HepG2 (cell line): ENCODE data around the gene RIPOR3. TPM values are rescaled to one million over a fixed set of nuclear protein-coding genes. Genes with fewer than 3 reads are reported as not detected.

Experiments
- ARHGAP35 ChIP-seq: sonication (generic); formaldehyde crosslinking; IDR thresholded peaks from 2 replicates; pipeline ENCODE4 v1.9.0; 2022; ENCODE audit warnings: mild to moderate bottlenecking, inconsistent platforms, moderate library complexity, missing genetic modification reagents, borderline replicate concordance
- CCAR2 ChIP-seq: fragments of 200-400 bp; formaldehyde crosslinking; optimal IDR thresholded peaks from 2 replicates; pipeline ENCODE3; 2018; ENCODE audit warnings: low read depth, mild to moderate bottlenecking, low read length, moderate library complexity
- CEBPB ChIP-seq: IDR thresholded peaks from 2 replicates; pipeline ENCODE4 v1.6.1; 2011; ENCODE audit warnings: low read depth, low read length, improper control_type of control experiment, borderline replicate concordance
- DR1 ChIP-seq: sonication (generic); formaldehyde crosslinking; IDR thresholded peaks from 2 replicates; pipeline ENCODE4 v1.8.0; 2021; ENCODE audit warnings: mild to moderate bottlenecking, missing genetic modification reagents, inconsistent platforms
- ELF4 ChIP-seq: sonication (generic); formaldehyde crosslinking; IDR thresholded peaks from 2 replicates; pipeline ENCODE4 v1.5.0; 2020; ENCODE audit warnings: missing genetic modification reagents, mild to moderate bottlenecking, moderate library complexity, borderline replicate concordance
- ERF ChIP-seq: IDR thresholded peaks from 2 replicates; pipeline ENCODE4 v1.6.1; 2018; ENCODE audit warnings: missing biosample characterization, missing genetic modification reagents
- KAT7 ChIP-seq: IDR thresholded peaks from 2 replicates; pipeline ENCODE4 v1.6.1; 2018; ENCODE audit warnings: borderline replicate concordance, missing compliant biosample characterization
- KDM2A ChIP-seq: sonication (generic); formaldehyde crosslinking; IDR thresholded peaks from 2 replicates; pipeline ENCODE4 v1.4.0; 2020; ENCODE audit warnings: low read depth, missing genetic modification reagents, borderline replicate concordance
- KDM5B ChIP-seq: sonication (generic); formaldehyde crosslinking; IDR thresholded peaks from 2 replicates; pipeline ENCODE4 v1.4.0; 2020; ENCODE audit warnings: missing genetic modification reagents, mild to moderate bottlenecking, borderline replicate concordance
- MTA3 ChIP-seq: sonication (generic); formaldehyde crosslinking; IDR thresholded peaks from 2 replicates; pipeline ENCODE4 v1.4.0; 2020; ENCODE audit warnings: missing genetic modification reagents
- NFATC3 ChIP-seq: sonication (generic); formaldehyde crosslinking; IDR thresholded peaks from 2 replicates; pipeline ENCODE4 v1.5.1; 2020; ENCODE audit warnings: mild to moderate bottlenecking, missing genetic modification reagents
- NR2F1 ChIP-seq, 2 experiments: fragments of 450-650 bp in 1 of 2; formaldehyde crosslinking in 1 of 2; IDR thresholded peaks; 2 replicates each; pipeline versions ENCODE4 v1.5.0 to v1.6.1; 2016 to 2020; ENCODE audit warnings: mild to moderate bottlenecking in 1 of 2, missing compliant biosample characterization in 1 of 2, missing genetic modification reagents in 1 of 2, moderate library complexity in 1 of 2
- NR2F6 ChIP-seq, 2 experiments: IDR thresholded peaks; 2 replicates each; pipeline ENCODE4 v1.6.1; 2016; ENCODE audit warnings: antibody characterized with exemption in 1 of 2, mild to moderate bottlenecking in 1 of 2
- PHB2 ChIP-seq: fragments of 450-650 bp; IDR thresholded peaks from 2 replicates; pipeline ENCODE4 v1.6.1; 2018; ENCODE audit not compliant: partially characterized antibody
- RAD21 ChIP-seq: fragments of 450-650 bp; formaldehyde crosslinking; IDR thresholded peaks from 2 replicates; pipeline ENCODE4 v1.5.0; 2020; ENCODE audit warnings: mild to moderate bottlenecking
- RFX3 ChIP-seq: IDR thresholded peaks from 2 replicates; pipeline ENCODE4 v1.6.1; 2016; ENCODE audit warnings: missing biosample characterization, missing genetic modification reagents
- SOX13 ChIP-seq, 3 experiments: fragments of 450-650 bp in 1 of 3; sonication (generic) in 1 of 3; formaldehyde crosslinking in 1 of 3; IDR thresholded peaks in 2 of 3; conservative IDR thresholded peaks in 1 of 3; 2 replicates each; pipeline versions ENCODE4 v1.5.0 to v1.6.1; 2016 to 2020; ENCODE audit warnings: antibody characterized with exemption in 1 of 3, mild to moderate bottlenecking in 1 of 3, missing compliant biosample characterization in 1 of 3, missing genetic modification reagents in 1 of 3, moderate library complexity in 1 of 3
- ZBTB26 ChIP-seq: IDR thresholded peaks from 2 replicates; pipeline ENCODE4 v1.6.1; 2016; ENCODE audit warnings: missing compliant biosample characterization, missing genetic modification reagents, borderline replicate concordance
- ZBTB7B ChIP-seq: sonication (generic); formaldehyde crosslinking; IDR thresholded peaks from 2 replicates; pipeline ENCODE4 v1.4.0; 2020; ENCODE audit warnings: missing genetic modification reagents
- ZNF160 ChIP-seq: sonication (generic); formaldehyde crosslinking; IDR thresholded peaks from 2 replicates; pipeline ENCODE4 v1.8.0; 2022; ENCODE audit warnings: mild to moderate bottlenecking, inconsistent platforms, missing genetic modification reagents
- ZNF607 ChIP-seq: sonication (generic); formaldehyde crosslinking; IDR thresholded peaks from 2 replicates; pipeline ENCODE4 v1.5.1; 2020; ENCODE audit warnings: missing genetic modification reagents, mild to moderate bottlenecking, borderline replicate concordance
- ZNF775 ChIP-seq: sonication (generic); formaldehyde crosslinking; IDR thresholded peaks from 2 replicates; pipeline ENCODE4 v1.4.0; 2020; ENCODE audit warnings: missing genetic modification reagents, mild to moderate bottlenecking, moderate library complexity, borderline replicate concordance
- ZNF788 ChIP-seq: sonication (generic); formaldehyde crosslinking; IDR thresholded peaks from 2 replicates; pipeline ENCODE4 v1.5.0; 2020; ENCODE audit warnings: mild to moderate bottlenecking, missing genetic modification reagents, borderline replicate concordance
- polyA plus RNA-seq, 8 experiments: library from polyadenylated mRNA; depleted of rRNA in 3 of 8; stranded (reverse) in 7 of 8; unstranded in 1 of 8; fragments of >200 nt; fragmentation: Illumina TruSeq in 4 of 8; extraction: Trizol in 4 of 8; gene quantifications; 2 replicates each; pipeline versions ENCODE4 v1.2.1 to v1.2.3, GENCODE V29; 2011 to 2016; ENCODE audit warnings: low read depth in 4 of 8, missing spikeins in 1 of 8, mixed read lengths in 1 of 8; ENCODE audit not compliant: insufficient read depth in 1 of 8
- total RNA-seq, 5 experiments: library from RNA; depleted of rRNA; stranded (reverse); fragments of >200 nt; fragmentation: Illumina TruSeq; extraction: Trizol; gene quantifications; 2 replicates each; pipeline ENCODE4 v1.2.3, GENCODE V29; 2016; ENCODE audit warnings: low read depth in 1 of 5
- TF ChIP-seq, protein P1 (sequence below): IDR thresholded peaks from 2 replicates; pipeline ENCODE4 v1.4.0; 2020; ENCODE audit warnings: mild to moderate bottlenecking, missing genetic modification reagents

RIPOR3 gene
- total and polyA plus RNA-seq, 2 of the 13 experiments (the other 11 are each of a cell fraction or from before 2014, with no cell fraction given) = 0.18 TPM; not detected in 1

GRCh38 chr20:50645253-50646068, 45.9 kb downstream of the RIPOR3 start (continued):
- TF ChIP-seq, protein P1, sequence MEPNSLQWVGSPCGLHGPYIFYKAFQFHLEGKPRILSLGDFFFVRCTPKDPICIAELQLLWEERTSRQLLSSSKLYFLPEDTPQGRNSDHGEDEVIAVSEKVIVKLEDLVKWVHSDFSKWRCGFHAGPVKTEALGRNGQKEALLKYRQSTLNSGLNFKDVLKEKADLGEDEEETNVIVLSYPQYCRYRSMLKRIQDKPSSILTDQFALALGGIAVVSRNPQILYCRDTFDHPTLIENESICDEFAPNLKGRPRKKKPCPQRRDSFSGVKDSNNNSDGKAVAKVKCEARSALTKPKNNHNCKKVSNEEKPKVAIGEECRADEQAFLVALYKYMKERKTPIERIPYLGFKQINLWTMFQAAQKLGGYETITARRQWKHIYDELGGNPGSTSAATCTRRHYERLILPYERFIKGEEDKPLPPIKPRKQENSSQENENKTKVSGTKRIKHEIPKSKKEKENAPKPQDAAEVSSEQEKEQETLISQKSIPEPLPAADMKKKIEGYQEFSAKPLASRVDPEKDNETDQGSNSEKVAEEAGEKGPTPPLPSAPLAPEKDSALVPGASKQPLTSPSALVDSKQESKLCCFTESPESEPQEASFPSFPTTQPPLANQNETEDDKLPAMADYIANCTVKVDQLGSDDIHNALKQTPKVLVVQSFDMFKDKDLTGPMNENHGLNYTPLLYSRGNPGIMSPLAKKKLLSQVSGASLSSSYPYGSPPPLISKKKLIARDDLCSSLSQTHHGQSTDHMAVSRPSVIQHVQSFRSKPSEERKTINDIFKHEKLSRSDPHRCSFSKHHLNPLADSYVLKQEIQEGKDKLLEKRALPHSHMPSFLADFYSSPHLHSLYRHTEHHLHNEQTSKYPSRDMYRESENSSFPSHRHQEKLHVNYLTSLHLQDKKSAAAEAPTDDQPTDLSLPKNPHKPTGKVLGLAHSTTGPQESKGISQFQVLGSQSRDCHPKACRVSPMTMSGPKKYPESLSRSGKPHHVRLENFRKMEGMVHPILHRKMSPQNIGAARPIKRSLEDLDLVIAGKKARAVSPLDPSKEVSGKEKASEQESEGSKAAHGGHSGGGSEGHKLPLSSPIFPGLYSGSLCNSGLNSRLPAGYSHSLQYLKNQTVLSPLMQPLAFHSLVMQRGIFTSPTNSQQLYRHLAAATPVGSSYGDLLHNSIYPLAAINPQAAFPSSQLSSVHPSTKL = peak; percentile 100
- TF ChIP-seq ELF4 = no peak; the same call in 1 of the 2 replicates
- TF ChIP-seq KDM2A (CRISPR knock-in tag) = peak; percentile 94
- no peak; the same call in none of the 2 replicates for TF ChIP-seq RFX3
- peak; percentile 87 for TF ChIP-seq ZNF160 (CRISPR knock-in tag)
- TF ChIP-seq ZNF607 = peak; percentile 97
- peak; percentile 91 for TF ChIP-seq KDM5B (CRISPR knock-in tag)
- TF ChIP-seq ZBTB26 (CRISPR knock-in tag) = peak; percentile 97
- TF ChIP-seq ZNF788 (CRISPR knock-in tag) = peak; percentile 94; the same call in 1 of the 2 replicates
- peak; percentile 85; the same call in 1 of the 2 replicates for TF ChIP-seq ARHGAP35 (CRISPR knock-in tag)
- no peak; the same call in 1 of the 2 replicates for TF ChIP-seq ZNF775 (CRISPR knock-in tag)
- peak; percentile 62; the same call in 1 of the 2 replicates for TF ChIP-seq DR1 (CRISPR knock-in tag)
- no peak for TF ChIP-seq MTA3
- TF ChIP-seq ERF (CRISPR knock-in tag) = peak; percentile 99
- no peak for TF ChIP-seq PHB2
- TF ChIP-seq KAT7 (CRISPR knock-in tag) = peak; percentile 92
- TF ChIP-seq NR2F1 (CRISPR knock-in tag; IDR thresholded peaks at IDR 0.05) = peak; percentile 55 to 79; a peak in 2 of 4 replicates
- TF ChIP-seq CCAR2 = no peak
- TF ChIP-seq NFATC3 (CRISPR knock-in tag) = no peak; the same call in 1 of the 2 replicates
- TF ChIP-seq CEBPB = peak; percentile 59; the same call in 1 of the 2 replicates
- peak; percentile 62; the same call in 1 of the 2 replicates for TF ChIP-seq ZBTB7B (CRISPR knock-in tag)
- peak; percentile 0; the same call in 1 of the 2 replicates for TF ChIP-seq RAD21 (CRISPR knock-in tag)
- peak; percentile 71 for TF ChIP-seq NR2F6 (IDR thresholded peaks at IDR 0.05)
- TF ChIP-seq NR2F6 (CRISPR knock-in tag; IDR thresholded peaks at IDR 0.05) = peak; percentile 93
- TF ChIP-seq SOX13 (IDR thresholded peaks at IDR 0.05) = peak; percentile 78; the same call in 1 of the 2 replicates
- TF ChIP-seq SOX13 (CRISPR knock-in tag; conservative IDR thresholded peaks at IDR 0.05 in 1 of 2, IDR thresholded peaks at IDR 0.05 in 1 of 2) = peak in 1 of 2 experiments; percentile 90; a peak in 2 of 4 replicates
